ENCODE data around the gene ZFYVE26. TPM values are rescaled to one million over a fixed set of nuclear protein-coding genes. Genes with fewer than 3 reads are reported as not detected.

The ZFYVE26 gene
- total RNA-seq, 4 donors from 2014 or later, result 15.9 to 21.2 (median 19.5) TPM

DNA sequence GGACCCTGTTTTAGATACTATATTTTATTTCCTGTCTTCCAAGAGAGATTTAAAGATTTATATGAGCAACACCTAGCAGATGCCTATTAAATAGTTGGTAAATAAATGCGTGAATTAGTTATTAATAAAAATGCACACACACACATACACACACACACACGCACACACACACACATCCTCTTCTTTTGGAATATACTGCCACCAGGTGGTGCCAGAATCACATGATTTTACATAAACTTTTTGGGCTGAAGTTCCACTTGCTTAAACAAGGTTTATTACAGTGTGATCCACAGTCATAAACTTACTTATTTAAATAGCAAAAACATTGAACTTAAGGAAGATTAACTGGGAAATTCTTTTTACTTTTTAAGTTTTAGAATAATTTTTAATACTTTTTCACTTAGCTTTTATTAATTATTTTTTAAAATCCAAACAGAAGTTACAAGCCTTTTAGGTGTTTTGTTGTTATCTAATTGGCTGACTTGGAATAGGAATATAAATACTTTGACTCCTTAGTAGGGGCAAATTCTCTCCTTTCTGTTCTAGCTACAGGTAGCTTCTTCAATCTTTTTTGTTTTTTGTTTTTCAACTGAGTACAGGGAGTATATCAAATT is 20.7 kb upstream of the ZFYVE26 start:
- WGBS, result 21% methylated on average over 2 of the region's 2 CpGs
- Histone ChIP-seq H3K9me3 (no peaks in the 10 kb centered on the region), H3K36me3 (no peaks in the 10 kb centered on the region), H3K4me1 (no peaks in the 10 kb centered on the region), H3K4me3 (no peak overlapping the region), H3K27me3 (no peaks in the 10 kb centered on the region), H3K27ac (replicated peaks in 1 of 4) (no peak overlapping the region)
- intact Hi-C loops (cut with DNase I), result loop anchor here (5.0 kb wide), 2 partner anchors 990 to 1005 kb away; no protein-coding TSS in a partner anchor
- DNase-seq (ENCODE audit: extremely low spot score), result no peak
- TF ChIP-seq POLR2AphosphoS5 (IDR thresholded peaks at IDR 0.05), result no peak
- TF ChIP-seq, protein P1, sequence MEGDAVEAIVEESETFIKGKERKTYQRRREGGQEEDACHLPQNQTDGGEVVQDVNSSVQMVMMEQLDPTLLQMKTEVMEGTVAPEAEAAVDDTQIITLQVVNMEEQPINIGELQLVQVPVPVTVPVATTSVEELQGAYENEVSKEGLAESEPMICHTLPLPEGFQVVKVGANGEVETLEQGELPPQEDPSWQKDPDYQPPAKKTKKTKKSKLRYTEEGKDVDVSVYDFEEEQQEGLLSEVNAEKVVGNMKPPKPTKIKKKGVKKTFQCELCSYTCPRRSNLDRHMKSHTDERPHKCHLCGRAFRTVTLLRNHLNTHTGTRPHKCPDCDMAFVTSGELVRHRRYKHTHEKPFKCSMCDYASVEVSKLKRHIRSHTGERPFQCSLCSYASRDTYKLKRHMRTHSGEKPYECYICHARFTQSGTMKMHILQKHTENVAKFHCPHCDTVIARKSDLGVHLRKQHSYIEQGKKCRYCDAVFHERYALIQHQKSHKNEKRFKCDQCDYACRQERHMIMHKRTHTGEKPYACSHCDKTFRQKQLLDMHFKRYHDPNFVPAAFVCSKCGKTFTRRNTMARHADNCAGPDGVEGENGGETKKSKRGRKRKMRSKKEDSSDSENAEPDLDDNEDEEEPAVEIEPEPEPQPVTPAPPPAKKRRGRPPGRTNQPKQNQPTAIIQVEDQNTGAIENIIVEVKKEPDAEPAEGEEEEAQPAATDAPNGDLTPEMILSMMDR (IDR thresholded peaks at IDR 0.05), result peak; percentile 46 to 69 (median 57)

DNA sequence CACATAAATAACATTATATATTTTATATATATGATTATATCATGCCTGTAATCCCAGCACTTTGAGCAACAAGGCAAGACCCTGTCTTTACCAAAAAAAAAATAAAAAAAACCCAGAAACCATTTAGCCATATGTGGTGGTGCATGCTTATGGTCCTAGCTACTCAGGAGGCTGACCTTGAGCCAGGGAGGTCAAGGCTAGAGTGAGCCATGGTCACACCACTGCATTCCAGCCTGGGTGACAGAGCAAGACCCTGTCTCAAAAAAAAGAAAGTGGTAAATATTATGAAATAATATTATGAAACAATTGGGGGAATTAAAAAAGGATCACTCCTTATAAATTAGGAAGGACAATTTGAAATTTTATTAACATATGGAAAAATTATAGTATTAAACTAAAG is 19.2 kb upstream of the ZFYVE26 start:
- DNase-seq (ENCODE audit: extremely low spot score), result no peak
- H3K36me3 ChIP-seq, result no peaks in the 10 kb centered on the region
- H3K27me3 ChIP-seq, result no peaks in the 10 kb centered on the region
- TF ChIP-seq, protein P1 (IDR thresholded peaks at IDR 0.05), result no peak
- TF ChIP-seq EP300 (IDR thresholded peaks at IDR 0.05), result no peak
- no peak for TF ChIP-seq POLR2AphosphoS5 (IDR thresholded peaks at IDR 0.05)
- TF ChIP-seq POLR2A (IDR thresholded peaks at IDR 0.05; ENCODE audit: low read depth), result no peak
- H3K9me3 ChIP-seq, result no peaks in the 10 kb centered on the region
- H3K27ac ChIP-seq (replicated peaks in 1 of 4), result no peak overlapping the region
- intact Hi-C loops (cut with DNase I), result loop anchor here (5.0 kb wide), 2 partner anchors 992 to 1007 kb away; no protein-coding TSS in a partner anchor
- no peaks in the 10 kb centered on the region for H3K4me1 ChIP-seq
- H3K4me3 ChIP-seq, result no peak overlapping the region

DNA sequence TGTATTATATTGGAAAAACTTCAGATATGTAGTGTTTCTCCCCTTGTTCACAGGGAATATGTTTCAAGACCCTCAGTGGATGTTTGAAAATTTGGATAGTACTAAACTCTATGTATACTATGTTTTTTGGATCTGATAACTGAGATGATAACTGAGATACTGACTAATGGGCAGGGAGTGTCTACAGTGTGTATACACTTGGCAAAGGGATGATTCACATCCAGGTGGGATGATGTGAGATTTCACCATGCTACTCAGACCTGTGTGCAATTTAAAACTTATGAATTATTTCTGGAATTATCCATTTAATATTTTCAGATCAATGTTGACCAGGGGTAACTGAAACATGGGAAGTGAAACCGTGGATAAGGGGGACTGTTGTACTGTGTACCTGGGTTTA is 17.0 kb upstream of the ZFYVE26 start:
- no peaks in the 10 kb centered on the region for H3K4me1 ChIP-seq
- intact Hi-C loops (cut with DNase I), result no loop called here
- no peaks in the 10 kb centered on the region for H3K27me3 ChIP-seq
- H3K4me3 ChIP-seq, result no peak overlapping the region
- TF ChIP-seq EP300 (IDR thresholded peaks at IDR 0.05) (no peak), POLR2AphosphoS5 (IDR thresholded peaks at IDR 0.05) (no peak), POLR2A (IDR thresholded peaks at IDR 0.05; ENCODE audit: low read depth) (no peak)
- TF ChIP-seq, protein P1 (IDR thresholded peaks at IDR 0.05), result no peak
- 100% methylated on average over 1 of the region's 1 CpG for WGBS
- no peaks in the 10 kb centered on the region for H3K9me3 ChIP-seq
- H3K27ac ChIP-seq (replicated peaks in 1 of 4), result no peak overlapping the region
- no peak for DNase-seq (ENCODE audit: extremely low spot score)
- H3K36me3 ChIP-seq, result no peaks in the 10 kb centered on the region

DNA sequence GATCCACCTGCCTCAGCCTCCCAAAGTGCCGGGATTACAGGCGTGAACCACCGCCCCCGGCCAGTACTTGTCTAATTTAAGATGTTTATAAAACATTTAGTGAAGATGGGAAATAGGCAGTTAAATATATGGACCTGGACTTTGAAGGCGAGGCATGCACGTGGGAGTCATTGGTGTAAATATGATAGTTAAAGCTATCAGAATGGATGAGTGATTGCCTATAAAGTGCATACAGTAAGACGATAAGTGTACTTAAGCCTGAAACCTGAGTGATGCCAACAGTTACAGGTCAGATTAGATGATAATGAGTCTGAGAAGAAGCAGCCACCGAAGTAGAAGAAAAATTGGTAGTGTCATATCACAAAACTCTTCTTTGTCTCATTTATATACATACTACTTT is 14.7 kb upstream of the ZFYVE26 start:
- no peak overlapping the region for H3K4me3 ChIP-seq
- no peaks in the 10 kb centered on the region for H3K4me1 ChIP-seq
- no peak for TF ChIP-seq POLR2A (IDR thresholded peaks at IDR 0.05; ENCODE audit: low read depth)
- TF ChIP-seq, protein P1 (IDR thresholded peaks at IDR 0.05), result no peak
- no peak for TF ChIP-seq EP300 (IDR thresholded peaks at IDR 0.05)
- TF ChIP-seq POLR2AphosphoS5 (IDR thresholded peaks at IDR 0.05), result no peak
- H3K36me3 ChIP-seq, result peaks cover 0 to 9% (median 3%) of the 10 kb centered on the region in 4 donors
- no peak overlapping the region for H3K27ac ChIP-seq (replicated peaks in 1 of 4)
- no peaks in the 10 kb centered on the region for H3K9me3 ChIP-seq
- WGBS, result 86% methylated on average over 8 of the region's 8 CpGs
- no peaks in the 10 kb centered on the region for H3K27me3 ChIP-seq
- intact Hi-C loops (cut with DNase I), result no loop called here
- DNase-seq (ENCODE audit: extremely low spot score), result no peak

DNA sequence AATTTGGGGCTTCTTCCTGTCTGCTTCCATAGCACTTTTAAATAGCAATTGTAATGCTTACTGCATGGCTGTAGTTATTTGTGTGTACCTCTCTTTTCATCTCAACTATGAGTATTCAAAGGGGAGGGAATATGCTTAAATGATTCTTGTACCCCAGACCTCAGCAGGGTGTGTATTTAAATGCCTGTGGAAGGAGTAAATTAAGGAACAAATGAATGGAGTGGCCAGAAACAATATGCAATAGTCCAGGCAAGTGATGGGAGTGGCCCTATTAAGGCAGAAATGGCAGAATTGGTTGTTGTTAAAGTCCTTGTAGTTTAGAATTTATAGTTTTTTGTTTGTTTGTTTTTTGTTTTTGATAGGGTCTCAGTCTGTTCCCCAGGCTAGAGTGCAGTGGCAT is 4.7 kb upstream of the ZFYVE26 start:
- Histone ChIP-seq H3K4me1 (peaks cover 4 to 23% (median 18%) of the 10 kb centered on the region in 4 donors), H3K36me3 (no peaks in the 10 kb centered on the region), H3K27ac (replicated peaks in 1 of 4) (no peak overlapping the region), H3K27me3 (no peaks in the 10 kb centered on the region), H3K4me3 (no peak overlapping the region), H3K9me3 (no peaks in the 10 kb centered on the region)
- intact Hi-C loops (cut with DNase I), result loop anchor here (10.0 kb wide), 1 partner anchor 1294 kb away; no protein-coding TSS in a partner anchor
- DNase-seq (ENCODE audit: extremely low spot score), result no peak
- TF ChIP-seq, protein P1 (IDR thresholded peaks at IDR 0.05), result no peak
- TF ChIP-seq POLR2AphosphoS5 (IDR thresholded peaks at IDR 0.05) (no peak), POLR2A (IDR thresholded peaks at IDR 0.05; ENCODE audit: low read depth) (no peak), EP300 (IDR thresholded peaks at IDR 0.05) (no peak)

Measured in esophagus muscularis mucosa (tissue), 4 donors.